Measurements from ENCODE around the gene PLEK2.
A peak's percentile ranks its signal among the peaks of the same experiment; 100 is the strongest.

The PLEK2 gene

DNA sequence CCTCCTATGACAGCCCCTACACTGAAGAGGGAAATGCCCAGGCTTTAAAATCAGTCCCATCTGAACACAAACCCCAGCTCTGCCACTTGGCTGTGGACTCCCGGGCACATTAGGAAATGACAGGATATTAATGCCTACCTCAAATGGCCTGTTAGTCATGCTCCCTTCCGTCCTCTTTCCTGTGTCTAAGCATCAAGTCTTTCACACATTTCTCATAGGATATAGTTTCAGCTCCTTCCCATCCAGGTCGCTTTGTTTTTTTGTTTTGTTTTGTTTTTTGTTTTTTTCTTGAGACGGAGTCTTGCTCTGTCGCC, 16.1 kb downstream of the PLEK2 start:
- DNase-seq = no peak

DNA sequence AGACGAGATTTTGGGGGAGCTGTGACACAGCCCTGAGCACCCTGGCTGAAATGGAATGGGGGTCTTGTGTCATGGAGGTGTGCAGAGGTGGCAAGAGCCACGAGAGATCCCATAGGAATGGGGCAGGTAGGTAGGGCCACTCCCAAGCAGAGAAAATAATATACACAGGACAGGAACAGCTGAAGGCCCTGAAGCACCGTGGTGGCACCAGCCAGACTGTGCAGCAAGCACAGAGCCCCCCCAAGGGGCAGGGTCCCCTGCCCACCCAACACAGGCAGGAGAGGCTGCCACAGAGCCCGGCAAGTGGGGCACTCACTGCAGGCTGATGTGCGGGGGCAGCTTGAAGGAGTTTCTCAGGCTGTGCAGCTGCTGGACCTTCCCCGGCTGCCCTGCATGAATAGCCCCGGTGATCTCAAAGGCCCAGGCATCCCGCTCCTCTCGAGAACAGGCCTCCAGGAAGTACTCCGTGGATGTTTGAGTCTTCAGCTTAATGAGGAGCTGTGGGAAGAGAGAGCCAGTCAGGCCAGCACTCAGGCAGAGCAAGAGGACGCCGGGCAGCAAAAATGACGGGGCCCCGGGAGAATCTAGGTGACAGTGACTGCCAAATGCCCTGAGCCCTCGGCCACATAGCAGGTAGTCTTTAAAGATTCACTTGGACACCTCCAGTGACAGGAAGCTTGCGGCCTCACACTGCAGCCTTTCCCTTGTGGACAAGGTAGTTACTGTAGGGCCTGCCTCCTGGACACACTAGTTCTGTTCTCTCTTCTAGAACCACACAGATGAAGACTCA, 16.7 kb downstream of the PLEK2 start:
- no peak for DNase-seq

DNA sequence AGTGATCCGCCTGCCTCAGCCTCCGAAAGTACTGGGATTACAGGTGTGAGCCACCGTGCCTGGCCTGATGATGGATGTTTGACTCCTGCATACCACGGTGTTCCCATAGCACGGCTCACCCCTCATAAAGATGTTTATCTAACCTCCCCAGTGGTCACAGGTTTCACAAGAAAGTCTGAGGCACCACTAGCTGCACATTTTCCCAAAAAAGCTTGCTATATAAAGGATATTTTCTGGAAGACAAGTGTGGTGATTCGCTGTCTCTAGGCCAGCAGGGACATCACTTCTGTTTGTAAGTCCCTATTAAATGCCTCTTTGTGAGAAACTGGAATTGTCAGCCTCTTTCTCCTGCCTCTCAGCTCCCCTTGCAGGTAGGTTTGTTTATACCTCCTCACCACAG, 18.3 kb downstream of the PLEK2 start:
- no peak for DNase-seq

DNA sequence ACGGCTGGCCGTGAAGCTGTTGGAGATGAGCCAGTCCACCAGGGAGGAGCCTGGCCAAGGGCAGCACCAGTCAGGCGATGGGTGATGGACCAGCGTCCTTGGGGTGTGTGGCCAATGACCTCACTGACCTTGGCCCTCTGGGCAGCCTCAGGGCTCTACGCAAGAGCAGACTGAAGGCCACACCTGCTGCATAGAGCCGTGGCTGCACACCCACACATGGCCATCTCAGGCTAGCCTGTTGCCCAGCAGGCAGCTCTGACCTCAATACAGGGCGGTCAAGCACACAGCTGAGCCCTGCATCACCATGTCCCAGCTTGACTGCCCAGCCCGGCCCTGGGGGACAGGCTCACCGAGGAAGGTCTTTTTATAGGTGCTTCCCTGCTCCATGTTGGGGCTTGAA, 19.2 kb downstream of the PLEK2 start:
- no peak for DNase-seq

DNA sequence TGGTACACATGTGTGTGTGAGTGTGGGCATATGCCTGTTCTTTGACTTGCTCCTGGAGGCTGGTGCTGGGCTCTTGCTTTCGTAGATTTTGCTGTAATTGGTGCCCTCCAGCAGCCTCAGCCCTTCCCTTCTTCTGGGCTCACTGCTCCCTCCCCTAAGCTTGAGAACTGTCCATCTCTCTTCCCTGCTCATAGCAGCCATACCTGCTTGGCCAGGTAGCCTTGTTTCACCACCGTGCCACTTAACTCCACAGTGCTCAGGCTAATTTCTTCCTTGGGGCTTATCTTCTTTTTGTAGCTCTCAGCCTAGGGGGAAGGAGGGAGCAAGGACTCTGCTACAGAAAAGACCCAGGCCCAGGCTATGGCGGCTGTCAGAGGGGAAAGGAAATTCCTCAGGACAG, 19.8 kb downstream of the PLEK2 start:
- DNase-seq = no peak

DNA sequence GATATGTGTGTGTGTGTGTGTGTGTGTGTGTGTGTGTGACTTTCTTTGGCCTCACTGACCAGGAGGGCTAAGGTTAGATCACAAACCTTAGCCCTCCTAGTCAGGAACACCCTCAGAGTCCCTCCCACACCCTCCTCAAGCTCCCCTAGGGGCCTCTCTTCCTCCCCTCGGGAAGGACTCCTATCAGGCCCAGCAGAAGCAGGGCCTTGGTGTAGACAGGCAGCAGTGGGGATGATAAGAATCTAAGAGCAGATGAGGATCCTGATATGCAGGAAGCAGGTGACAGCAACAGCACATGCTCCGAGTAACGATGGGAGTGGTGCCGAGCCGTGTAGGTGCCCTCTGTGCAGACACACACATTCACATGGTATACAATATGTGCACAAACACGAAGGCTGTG, 20.7 kb downstream of the PLEK2 start:
- no peak for DNase-seq

DNA sequence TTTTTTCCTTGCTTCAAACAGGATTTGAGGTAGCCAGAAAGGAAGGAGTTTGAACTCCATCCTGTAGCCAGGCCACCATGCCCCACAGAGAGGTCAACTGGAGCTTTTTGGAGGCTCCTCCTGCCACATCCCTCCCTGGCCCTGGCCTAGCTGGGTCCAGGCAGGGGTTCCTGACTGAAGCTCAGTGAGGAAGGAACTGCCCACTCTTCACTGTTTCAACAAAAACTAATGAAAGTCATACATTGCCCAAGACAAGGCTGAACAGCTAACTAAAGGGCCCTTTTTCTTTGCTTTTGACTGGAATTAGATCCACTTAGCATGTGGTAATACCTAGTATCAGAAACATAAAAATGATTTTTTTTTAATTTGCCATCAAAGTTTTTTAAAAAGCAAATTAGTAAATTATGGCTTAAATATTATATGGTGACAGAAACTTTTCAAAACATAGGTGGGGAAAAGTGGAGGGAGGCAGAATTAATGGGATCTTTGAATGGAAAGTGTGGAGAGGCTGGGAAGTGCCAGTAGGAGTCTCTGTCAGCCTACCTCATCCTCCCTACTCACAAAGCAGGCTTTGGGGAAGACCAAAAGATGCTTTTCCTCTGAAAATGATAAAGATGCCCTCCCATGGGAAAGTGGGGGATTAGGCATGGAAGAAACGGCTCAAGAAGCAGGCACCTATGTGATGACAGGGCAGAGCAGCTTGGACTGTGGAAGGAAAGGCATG, 22.0 kb downstream of the PLEK2 start:
- no peak for DNase-seq

DNA sequence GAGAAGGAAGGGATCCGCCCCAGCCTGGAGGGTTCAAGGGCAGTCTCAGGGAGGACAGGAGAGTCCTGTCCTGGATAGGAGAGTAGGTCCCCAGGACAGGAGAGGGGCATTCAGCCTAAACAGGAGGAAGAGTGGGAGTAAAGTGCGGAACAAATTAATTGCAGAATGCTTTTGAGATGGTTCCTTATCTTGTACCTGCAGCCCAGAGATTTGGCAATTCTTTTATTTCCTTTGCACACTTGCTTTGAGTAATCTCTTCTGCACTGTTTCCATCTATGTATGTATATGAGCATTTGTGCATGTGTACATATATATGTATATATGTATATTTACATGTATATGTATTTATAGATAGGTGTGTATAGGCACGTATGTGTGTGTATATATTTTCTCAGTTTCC, 22.7 kb downstream of the PLEK2 start:
- DNase-seq = no peak

DNA sequence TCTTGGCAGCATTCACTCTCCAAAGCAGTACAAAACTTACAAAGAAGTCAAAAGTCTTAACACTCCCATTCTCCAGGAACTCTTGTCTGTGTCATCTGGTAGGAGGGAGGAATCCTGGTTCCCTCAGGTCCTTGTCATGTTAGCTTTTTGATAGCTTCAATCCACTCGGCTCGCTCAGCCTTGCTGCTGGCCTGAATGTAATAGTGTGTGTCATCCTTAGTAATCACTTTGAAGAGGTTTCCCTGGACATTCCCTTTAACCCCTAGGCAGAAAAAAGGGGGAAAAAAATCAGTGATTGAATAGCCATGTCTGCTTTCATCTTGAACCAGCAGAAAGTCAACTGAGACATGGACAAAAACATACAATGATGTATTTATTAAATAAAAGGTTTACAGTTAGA, 24.8 kb downstream of the PLEK2 start:
- DNase-seq = no peak

DNA sequence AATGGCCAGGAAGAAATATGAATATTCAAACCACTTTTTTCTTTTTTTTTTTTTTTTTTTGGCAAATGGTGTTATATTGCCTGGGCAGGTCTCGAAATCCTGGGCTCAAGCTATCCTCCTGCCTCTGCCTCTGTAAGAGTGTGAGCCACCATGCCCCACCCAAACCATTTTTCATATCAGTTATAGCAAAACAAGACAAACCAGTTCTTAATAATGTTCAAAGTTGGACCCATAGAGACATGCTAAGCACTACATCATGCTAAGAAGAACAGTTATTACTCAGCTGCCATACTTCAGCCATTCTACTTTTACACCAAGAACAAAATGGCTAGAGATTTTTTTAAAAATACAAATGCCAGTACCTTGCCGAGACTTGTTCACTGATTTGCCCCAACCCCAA, 26.3 kb downstream of the PLEK2 start:
- no peak for DNase-seq

DNA sequence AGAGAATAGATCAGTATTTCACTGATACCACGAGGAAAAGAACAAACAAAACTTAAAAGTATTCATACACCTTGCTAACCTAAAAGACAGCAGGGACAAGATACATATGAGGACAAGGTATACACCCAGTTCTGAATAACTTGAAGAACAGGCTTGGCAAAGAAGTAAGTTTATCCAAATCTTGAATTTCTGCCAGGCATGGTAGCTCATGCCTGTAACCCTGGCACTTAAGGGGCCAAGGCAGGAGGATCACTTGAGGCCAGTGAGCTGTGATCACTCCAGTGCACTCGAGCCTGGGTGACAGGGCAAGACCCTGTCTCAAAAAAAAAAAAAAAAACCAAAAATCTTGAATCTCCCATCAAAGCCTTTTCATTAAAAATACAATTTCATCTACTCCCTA, 26.8 kb downstream of the PLEK2 start:
- DNase-seq = no peak

DNA sequence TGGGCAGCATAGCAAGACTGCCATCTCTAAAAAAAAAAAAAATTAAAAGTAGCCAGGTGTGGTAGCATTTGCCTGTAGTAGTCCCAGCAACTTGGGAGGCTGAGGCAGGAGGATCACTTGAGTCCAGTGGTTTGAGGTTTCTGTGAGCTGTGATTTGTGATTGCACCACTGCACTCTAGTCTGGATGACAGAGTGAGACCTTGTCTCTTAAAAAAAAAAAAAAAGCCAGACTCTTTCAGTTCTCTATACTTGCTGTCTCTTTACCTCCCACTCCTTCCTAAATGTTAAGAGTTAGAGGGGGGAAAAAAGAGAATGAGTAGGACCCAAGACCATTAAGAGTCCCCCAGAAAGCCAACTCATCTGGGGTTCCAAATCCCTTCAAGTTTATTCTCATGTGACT, 34.0 kb downstream of the PLEK2 start:
- no peak for DNase-seq

DNA sequence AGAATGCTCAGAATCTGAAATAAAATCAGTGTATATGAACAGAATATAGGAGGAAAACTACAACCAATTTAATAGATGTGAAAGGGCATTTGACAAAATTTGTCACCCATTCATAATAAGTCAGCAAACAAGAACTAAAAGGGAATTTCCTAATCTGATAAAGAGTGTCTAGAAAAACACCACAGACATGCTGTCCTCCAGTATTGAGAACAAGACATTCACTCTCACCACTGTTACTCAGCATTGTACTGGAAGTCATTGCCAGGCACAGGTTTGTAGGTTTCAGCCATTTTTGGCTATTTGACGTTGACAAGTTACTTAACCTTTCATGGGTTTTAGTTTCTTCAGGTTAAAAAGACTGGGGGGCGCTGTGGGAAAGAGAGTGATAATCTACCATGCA, 38.6 kb downstream of the PLEK2 start:
- no peak for DNase-seq

DNA sequence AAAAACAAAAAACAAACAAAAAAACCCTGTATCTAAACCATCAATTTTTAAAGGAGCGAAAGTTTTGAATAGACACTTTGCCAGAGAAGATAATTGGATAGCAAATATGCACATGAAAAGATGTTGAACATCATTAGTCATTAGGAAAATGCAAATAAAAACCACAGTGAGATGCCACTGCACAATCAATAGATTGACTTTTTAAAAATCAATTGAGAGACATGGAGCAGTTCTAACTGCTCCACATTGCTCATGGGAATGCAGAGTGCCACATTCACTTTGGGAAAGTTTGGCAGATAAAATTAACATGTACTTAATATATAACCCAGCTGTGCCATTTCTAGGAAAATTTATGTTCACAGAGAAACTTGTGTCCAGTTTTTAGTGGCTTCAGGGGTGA, 39.1 kb downstream of the PLEK2 start:
- no peak for DNase-seq

DNA sequence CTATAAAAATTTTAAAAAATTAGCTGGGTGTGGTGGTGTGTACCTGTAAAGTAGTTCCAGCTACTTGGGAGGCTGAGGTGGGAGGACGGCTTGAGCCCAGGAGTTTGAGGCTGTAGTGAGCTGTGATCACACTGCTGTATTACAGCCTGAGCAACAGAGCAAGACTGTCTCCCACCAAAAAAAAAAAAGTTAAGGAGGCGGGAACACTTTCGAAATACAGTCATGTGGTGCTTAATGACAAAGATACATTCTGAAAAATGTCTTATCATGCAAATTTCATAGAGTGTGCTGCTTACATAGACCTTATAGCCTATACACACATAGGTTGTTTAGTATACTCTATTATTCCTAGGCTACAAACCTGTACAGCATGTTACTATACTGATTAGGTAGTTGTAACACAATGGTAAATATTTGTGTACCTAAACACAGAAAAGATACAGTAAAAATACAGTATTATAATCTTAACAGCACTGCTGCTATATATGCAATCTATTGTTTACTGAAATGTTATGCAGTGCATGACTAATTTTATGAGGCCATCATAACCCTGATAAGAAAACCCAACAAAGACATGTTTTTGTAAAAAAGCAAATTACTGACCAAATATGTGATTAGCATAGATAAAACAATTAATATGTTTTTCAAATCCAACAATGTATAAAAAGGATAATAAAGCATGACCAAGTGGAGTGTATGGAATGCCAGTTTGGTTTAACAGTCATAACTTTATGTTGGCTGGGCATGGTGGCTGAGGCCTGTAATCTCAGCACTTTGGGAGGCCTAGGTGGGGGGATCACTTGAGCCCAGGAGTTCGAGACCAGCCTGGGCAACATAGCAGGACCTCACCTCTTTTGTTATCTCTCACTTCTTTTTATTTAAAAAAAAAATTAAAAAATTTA, 40.5 kb downstream of the PLEK2 start:
- DNase-seq = no peak

DNA sequence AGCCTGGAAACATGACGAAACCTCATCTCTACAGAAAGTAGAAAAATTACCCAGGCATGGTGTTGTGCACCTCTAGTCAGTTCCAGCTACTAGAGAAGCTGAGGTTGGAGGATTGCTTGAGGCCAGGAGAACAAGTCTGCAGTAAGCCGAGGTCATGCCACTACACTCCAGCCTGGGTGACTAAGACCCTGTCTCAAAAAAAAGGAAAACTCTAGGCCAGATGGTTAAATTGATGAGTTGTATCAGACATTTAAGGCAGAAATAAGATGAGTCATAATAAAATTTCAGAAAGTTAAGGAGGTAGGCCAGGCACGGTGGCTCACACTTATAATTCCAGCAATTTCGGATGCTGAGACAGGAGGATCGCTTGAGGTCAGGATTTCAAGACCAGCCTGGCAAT, 41.1 kb downstream of the PLEK2 start:
- no peak for DNase-seq

DNA sequence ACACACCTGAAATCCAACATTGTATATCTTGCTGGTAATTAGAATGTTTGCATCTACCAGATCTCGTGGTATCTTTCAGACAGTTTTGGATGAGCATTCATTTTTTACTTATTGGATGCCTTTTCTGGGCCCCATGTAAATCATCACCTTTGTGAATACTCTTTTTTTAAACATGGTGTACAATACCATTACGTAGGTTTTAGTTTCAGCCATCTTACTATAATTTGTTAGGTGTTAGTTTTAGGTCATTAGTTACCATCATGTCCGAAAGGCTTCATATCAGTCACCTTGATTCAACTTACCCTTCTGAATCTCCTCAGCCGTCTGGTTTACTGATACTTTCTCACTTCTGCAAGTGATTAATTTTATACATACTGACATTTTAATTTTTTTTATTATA, 46.5 kb downstream of the PLEK2 start:
- no peak for DNase-seq

DNA sequence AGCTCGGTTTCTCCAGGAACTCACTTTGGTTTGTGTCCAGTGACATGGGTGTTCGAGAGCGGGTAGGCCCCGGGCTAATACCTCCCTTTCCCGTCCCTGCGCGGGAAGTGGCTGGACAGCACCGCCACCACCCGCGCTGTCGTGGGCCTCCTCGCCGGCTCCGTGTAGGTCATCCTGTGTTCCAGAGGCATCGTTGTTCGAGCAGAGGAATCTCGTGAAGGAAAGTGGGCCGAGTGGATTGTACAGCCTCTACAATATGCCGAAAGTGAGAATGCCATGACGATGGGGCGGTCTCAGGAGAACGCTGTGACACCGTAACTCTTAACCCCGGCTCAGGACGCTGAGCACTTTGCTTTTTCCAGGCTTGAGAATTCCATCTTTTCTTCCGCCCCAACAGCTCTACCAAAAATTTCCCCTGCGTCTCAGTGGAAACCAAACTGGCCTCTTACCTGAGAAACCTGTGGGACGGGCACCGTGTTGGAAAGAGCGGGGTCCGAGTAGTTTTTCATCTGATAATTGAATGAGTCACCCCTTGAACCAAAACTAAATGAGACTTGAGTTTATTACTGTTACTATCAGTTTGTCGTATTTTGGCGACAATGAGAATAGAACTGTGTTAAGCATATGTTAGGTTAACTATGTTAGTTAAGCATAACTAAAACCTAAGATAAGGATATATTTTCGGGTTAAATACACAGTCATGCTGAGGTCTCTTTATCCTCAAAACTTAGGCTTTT, 51.3 kb downstream of the PLEK2 start:
- no peak for DNase-seq

DNA sequence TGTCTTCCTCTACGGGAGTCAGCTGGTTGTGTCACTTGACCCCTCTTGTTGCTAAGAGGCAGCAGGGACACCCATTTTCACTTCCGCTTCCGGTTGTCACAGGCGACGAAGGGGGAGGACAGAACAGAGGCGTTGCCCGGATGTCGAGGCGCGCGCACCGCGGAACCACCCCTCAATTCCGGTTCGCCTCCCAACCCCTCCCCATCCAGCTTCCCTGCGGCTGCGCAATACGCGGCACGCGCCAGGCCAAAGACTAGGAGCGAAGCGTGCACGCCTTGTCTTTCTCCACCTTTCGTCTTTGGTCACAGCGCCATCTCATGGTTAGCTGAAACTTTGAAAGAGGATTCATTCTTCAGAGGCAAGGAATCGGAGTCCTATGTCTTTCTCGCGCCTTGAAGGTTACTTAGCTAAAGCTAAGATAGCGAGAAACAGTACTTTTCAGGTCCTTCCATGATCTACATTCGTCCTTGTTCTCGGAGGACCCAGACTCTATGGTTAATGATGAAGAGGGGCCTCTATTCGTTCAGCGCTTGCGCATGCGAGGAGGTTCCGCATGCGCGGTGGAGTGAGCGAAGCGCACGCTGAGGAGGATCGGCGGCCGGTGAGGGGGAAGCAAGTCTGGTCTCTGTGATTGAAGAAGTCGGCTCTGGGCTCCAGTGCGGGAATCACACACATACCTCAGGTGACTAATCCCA, 52.0 kb downstream of the PLEK2 start, which contains the start of the genes ATP6V1D and EIF2S1:
Gene ATP6V1D (minus strand): TSS at position 30 of the 695 bp plus-strand sequence. CDS start 106 bp downstream, outside the sequence.
Gene EIF2S1 (plus strand): TSS at position 554 of the 695 bp plus-strand sequence. CDS start 4,440 bp downstream, outside the sequence.
- DNase-seq = peak; percentile 100

DNA sequence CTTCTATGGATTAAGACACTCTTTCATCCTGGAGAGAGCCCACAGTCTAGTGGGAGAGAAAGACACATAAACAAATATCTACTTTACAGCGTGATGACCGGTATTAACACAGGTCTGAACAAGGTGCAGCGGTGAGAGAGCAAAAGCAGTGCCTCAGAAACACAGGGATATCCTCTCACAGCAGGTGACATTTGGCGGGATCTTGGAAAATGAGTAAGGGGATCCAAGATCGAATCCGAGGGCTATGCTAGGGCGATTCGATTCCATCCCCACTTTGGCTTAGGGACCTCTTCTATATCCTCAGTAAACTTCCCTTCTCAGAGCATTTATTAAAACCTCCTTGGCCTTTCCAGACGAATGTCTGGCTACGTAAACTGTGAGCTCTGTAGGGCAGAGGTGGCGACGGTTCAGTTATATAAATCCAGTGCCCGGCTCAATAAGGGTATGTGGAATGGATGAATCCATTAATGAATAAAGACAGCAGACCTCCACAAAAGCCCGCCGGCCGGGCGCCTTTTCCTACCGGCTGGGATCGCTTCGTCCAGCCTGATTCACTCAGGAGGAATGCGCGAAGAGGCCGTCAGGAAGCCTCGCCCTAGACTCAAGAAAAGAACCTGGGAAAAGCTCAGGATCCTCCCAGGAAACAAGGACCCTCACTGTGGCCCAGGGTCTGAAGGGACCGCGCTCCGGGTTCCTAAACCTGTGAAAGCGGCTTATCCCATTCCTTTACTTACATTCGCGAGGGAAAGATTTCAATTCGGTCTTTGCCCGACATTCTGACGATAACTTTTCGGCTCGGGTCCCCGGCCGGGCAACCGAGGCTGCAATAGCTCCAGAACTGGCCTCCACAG, 52.8 kb downstream of the PLEK2 start:
- no peak for DNase-seq

DNA sequence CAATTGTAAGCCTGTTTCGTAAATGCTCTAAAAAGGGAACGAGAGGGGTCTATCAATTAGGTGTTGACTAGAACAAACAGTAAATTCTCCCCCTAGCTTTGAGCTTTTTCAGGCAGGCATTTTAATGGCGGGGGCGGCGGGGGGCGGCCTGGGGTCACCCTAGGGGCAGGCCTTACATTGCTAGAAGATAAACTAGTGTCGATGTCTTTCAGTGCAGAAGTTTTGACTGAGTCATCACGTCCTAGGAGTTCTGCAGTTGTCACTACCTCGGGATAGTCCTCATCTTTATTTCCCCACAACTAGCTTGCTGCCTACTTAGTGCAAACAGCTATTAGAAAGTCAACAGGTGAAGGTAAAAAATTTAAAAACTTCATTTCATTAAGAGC, 54.0 kb downstream of the PLEK2 start:
- DNase-seq = no peak
